ENCODE results near the gene DUSP14. TPM values are rescaled to one million over a fixed set of nuclear protein-coding genes. Genes with fewer than 3 reads are reported as not detected.
"Not testable (repeated sequence)": the region's sequence is repeated elsewhere in the genome, so short reads cannot be mapped to it uniquely, and the experiment has no call there.

The DUSP14 gene, protein sequence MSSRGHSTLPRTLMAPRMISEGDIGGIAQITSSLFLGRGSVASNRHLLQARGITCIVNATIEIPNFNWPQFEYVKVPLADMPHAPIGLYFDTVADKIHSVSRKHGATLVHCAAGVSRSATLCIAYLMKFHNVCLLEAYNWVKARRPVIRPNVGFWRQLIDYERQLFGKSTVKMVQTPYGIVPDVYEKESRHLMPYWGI
- 10 to 100 TPM in 2 of 3 donors, 1 to 10 TPM in 1; 3.2 to 35.1 (median 13.0) TPM for polyA plus RNA-seq

DNA sequence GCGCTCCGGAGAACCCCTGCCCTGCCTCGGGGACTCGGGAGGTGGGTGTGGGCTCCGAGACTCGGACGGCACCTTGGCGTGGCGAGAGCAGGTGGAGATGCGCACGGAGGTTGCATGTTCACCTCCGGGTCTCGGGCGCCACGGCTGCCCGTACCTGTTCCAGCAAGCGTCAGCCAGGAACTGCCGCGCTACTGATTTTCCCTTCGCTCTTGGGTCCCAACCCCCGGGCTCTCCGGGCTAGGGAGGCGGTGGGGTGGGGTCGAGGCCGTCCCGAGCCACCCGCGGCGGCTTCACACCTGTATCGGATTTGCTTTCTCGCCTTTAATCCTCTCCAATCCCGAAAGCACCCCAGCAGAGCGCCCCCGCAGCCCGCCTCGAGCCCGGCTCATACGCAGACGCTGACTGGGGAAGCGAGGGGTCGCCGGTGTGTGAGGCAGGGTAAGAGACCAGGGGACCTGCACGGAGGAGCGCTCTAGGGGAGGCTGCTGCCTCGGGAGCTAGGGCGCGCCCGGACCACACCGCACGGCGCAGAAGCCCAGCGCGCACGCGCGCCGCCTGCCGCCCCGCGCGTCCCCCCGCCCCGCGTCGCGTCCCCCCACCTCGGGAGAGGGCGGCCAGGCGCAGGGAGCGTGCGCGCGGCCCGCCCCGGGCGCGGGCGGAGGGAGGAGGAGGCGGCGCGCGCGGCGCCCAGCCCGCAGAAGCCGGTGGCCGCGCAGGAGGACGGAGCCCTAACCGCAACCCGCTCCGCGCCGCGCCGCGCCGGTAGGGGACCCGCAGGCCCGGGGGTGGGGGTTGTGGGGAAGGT is at the start of gene DUSP14:
TSS of gene DUSP14 (plus strand) at position 695 of the 805 bp plus-strand sequence. CDS start 22,382 bp downstream, outside the sequence.
- H3K27ac ChIP-seq (ENCODE audit: low read depth, low read length): peak within 1 kb of the TSS; percentile 8
- 0 to 1% (median 0%) methylated on average over 56 to 97 of the region's 100 CpGs for WGBS, 3 donors

DNA sequence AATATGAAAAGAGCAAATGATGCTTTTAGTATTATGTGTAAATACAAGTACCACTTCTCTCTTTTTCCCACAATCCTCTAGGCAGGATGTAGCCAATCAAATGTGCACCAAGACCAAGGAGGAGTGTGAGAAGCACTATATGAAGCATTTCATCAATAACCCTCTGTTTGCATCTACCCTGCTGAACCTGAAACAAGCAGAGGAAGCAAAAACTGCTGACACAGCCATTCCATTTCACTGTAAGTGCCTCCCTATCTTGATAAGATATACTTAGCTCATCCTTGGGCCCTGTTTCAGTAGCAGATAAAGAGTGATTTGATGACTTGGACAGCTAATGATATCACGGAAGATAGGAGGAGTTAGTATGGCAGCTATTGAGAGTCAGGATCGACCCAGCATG is 49.3 kb upstream of the DUSP14 start:
- no peak overlapping the region for H3K27ac ChIP-seq (ENCODE audit: low read depth, low read length)
- WGBS, 3 donors: 91 to 96% (median 95%) methylated on average over 2 of the region's 2 CpGs

DNA sequence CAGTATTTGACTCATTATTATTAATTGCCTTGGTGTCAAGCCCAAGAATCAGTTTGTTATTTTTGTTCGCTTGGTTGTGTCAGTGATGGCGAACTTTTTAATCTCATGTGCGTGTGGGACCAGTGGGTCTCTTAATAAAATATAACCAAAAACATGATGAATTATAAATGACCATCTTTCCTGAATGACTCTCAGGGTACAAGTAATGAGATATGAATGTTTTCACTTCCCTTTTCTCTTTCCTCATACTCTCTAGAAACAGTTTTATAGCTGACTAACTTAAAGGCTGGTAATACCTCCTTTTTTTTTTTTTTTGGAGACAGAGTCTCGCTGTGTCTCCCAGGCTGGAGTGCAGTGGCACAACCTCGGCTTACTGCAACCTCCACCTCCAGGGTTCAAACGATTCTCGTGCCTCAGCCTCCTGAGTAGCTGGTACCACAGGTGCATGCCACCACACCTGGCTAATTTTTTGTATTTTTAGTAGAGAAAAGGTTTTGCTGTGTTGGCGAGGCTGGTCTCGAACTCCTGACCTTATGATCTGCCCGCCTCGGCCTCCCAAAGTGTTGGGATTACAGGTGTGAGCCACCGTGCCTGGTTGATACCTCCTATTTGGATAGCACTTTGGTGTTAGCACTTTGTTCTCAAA is 48.2 kb upstream of the DUSP14 start:
- H3K27ac ChIP-seq (ENCODE audit: low read depth, low read length): not testable (repeated sequence)
- 90 to 92% (median 92%) methylated on average over 12 of the region's 12 CpGs for whole genome bisulfite sequencing, 3 donors

DNA sequence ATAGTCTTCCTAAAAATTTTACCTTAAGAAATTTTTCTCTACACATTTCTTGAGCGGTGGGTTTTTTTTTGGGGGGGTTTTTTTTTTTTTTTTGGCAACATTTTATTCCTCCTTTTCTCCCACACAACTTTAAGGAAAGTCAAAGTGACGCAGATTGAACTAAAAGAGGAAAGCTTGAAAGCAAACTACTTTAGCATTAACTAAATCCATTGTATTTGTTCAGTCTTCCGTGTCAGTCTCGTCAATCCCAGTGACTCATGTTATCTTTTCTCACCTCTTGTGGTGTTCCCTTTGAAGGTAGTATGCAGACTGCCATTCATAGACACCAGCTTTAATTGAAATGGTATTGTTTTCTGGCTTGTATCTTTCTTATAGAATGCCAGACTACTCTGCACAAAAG is 43.7 kb upstream of the DUSP14 start:
- 88 to 97% (median 93%) methylated on average over 4 of the region's 4 CpGs for WGBS, 3 donors
- no peak overlapping the region for H3K27ac ChIP-seq (ENCODE audit: low read depth, low read length)

GRCh38 chr17:37447641-37448040 is 42.0 kb upstream of the DUSP14 start:
- 82 to 93% (median 83%) methylated on average over 1 of the region's 1 CpG for whole genome bisulfite sequencing, 3 donors
- no peak overlapping the region for H3K27ac ChIP-seq (ENCODE audit: low read depth, low read length)

DNA sequence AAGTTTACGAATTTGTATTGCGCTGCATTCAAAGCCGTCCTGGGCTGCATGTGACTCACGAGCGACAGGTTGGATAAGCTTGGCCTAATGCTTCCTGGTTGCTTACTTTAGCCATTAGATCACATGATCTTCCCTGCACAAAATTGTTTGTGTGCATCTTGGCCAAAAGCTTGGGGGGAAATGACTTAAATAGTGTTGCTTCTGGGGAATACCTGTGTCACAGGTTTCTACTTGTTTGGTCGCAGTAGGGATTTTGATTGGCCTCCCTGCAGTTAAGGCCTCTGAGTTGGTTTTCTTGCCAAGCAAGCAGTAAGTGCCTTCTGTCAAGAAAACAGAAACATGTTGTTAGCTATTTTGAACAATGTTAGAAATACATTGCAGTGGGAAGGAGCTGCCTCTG is 39.6 kb upstream of the DUSP14 start:
- H3K27ac ChIP-seq (ENCODE audit: low read depth, low read length): no peak overlapping the region
- WGBS, 3 donors: 88 to 97% (median 89%) methylated on average over 6 of the region's 6 CpGs

- H3K27ac ChIP-seq (ENCODE audit: low read depth, low read length): not testable (repeated sequence)
- 56 to 95% (median 81%) methylated on average over 3 of the region's 3 CpGs for WGBS, 3 donors
Measured at GRCh38 chr17:37457801-37458200, 31.9 kb upstream of the DUSP14 start.

DNA sequence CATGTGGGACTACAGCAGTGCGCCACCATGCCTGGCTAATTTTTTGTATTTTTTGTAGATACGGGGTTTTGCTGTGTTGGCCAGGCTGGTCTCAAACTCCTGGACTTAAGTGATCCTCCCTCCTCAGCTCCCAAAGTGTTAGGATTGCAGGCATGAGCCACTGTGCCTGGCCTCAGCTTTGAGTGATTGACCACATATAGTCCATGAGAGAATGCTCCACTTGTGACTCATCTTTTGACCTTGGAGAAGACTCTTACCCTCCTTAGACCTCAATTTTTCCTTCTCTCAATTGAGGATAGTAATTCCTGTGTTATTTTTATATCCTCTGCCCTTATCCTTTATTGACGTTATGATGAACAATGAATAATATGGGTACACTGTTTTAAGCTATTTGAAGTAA is 30.9 kb upstream of the DUSP14 start:
- H3K27ac ChIP-seq (ENCODE audit: low read depth, low read length): no peak overlapping the region
- 91 to 97% (median 96%) methylated on average over 3 of the region's 3 CpGs for WGBS, 3 donors

- WGBS, 3 donors: 83 to 93% (median 89%) methylated on average over 3 of the region's 3 CpGs
- H3K27ac ChIP-seq (ENCODE audit: low read depth, low read length): no peak overlapping the region
Measured at GRCh38 chr17:37461668-37462067, 28.0 kb upstream of the DUSP14 start.

- WGBS, 3 donors: 93 to 98% (median 97%) methylated on average over 5 of the region's 5 CpGs
Measured at GRCh38 chr17:37462492-37462891, 27.2 kb upstream of the DUSP14 start.

DNA sequence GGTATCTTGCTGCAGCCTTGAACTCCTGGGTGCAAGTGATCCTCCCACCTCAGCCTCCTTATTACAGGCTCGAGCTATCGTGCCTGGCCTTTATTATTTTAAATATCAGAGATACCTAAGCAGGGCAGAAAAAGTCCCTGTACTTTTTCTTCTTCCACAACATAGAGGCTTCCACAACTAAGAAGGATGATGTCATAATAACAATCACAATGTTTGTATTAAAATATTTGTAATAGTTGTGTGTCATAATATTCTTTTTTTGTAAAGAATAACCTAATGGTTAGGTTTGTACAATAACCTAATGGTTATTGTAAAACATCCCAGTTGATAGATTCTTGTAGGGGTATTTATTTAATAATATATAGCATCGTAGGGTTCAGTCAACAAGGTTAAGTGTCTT is 26.7 kb upstream of the DUSP14 start:
- WGBS, 3 donors: 94 to 96% (median 95%) methylated on average over 3 of the region's 3 CpGs
- H3K27ac ChIP-seq (ENCODE audit: low read depth, low read length): no peak overlapping the region

More at GRCh38 chr17:37462492-37462891, 27.2 kb upstream of the DUSP14 start:
- no peak overlapping the region for H3K27ac ChIP-seq (ENCODE audit: low read depth, low read length)

DNA sequence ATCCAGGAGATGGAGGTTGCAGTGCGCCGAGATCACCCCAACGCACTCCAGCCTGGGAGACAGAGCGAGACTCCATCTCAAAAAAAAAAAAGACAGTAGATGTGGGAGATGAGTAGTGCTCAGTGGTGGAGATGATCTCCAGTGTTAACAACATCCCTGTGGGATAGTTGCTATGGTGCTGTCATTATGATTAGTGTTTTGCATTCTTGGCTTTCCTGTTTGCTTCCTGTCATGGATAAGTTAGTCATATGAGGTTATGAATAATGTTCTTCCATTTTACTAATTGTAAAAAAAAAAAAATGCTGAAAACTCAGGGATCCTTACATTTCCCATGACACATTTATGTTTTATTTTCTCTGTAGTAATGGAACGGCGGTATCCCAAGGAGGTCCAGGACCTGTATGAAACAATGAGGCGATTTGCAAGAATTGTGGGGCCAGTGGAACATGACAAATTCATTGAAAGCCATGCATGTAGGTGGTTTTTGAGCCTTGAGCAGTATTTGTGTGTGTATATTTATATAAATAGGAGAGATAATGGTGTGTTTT is 24.5 kb upstream of the DUSP14 start:
- WGBS, 3 donors: 89 to 93% (median 90%) methylated on average over 7 of the region's 7 CpGs
- H3K27ac ChIP-seq (ENCODE audit: low read depth, low read length): no peak overlapping the region

- WGBS, 3 donors: 96 to 100% (median 96%) methylated on average over 1 of the region's 1 CpG
- H3K27ac ChIP-seq (ENCODE audit: low read depth, low read length): no peak overlapping the region
Measured at GRCh38 chr17:37466471-37466870, 23.2 kb upstream of the DUSP14 start.

DNA sequence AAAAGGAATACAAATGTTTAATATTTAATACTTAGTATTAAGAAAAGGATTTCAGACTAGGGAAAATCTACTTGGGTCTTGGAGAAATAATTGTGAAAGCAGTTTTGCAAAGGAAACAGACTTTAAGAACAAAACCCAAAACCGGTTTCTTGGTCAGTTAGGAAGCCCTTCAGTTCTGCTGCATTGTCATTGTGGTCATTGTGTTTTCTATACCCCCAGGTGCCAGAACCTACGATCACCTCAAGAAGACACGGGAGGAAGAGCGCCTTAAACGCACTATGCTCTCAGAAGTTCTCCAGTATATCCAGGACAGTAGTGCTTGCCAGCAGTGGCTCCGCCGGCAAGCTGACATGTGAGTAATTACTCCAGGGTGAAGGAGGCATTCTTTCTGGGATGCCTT is 19.5 kb upstream of the DUSP14 start:
- H3K27ac ChIP-seq (ENCODE audit: low read depth, low read length): no peak overlapping the region
- WGBS, 3 donors: 65 to 88% (median 66%) methylated on average over 7 of the region's 7 CpGs

DNA sequence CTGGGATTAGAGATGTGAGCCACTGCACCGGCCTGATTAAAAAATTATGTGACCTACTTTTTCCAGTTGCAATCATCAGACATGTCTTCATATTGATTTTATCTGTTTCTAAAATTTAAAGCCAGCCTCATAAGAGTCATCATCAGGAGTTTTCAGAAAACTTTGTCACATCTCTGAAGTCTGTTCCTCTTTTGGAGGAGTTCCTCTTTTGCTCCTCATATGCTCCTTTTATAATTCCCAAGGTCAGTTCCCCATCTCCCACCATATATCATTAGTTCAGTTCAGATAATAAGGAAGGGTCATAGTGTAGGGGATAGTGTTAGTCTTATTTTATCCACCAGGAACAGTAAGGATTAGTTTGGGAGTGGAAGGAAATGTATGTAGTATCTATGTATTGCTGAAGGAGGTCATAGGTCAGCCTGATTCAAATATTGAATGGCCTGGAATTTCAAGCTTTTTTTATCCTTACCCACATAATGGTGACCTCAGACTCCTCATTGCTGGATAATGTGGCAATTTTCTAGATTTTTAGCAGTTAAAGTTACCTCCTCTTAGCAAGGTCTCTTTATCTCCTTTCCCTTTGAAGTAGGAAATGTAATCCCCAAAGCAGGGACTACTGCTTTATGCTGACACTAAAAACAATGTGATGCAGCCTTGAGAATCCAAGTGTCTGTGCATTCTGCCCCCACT is 13.8 kb upstream of the DUSP14 start:
- no peak overlapping the region for H3K27ac ChIP-seq (ENCODE audit: low read depth, low read length)
- 76 to 100% (median 97%) methylated on average over 1 of the region's 1 CpG for WGBS, 3 donors

DNA sequence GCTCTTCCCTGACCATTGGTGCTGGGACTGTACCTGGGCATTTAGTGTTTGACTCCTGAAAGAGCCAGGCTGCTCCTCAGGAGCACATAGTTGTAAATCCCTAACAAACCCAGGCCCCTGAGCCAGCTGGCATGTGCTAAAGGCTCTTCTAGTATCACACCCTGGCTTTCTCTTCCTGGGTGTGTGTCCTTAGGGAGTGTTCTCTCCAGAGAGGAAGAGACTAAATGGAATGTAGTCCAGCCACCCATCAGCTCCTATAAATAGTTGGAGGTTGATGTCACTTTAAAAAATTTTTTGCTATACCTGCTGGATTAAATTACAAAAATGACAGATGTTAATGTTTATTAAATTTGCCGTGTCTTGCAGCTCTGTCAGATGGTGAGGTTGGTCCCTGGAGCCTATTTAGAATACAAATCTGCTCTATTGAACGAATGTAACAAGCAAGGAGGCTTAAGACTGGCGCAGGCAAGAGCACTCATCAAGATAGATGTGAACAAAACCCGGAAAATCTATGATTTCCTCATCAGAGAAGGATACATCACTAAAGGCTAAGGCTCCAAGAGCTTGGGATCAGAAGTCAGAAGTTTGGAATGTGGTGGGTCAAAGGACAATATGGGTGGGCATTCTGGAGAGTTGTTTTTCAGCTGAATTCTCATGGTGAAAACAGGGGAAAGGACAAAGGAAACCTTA is 13.1 kb upstream of the DUSP14 start:
- no peak overlapping the region for H3K27ac ChIP-seq (ENCODE audit: low read depth, low read length)

DNA sequence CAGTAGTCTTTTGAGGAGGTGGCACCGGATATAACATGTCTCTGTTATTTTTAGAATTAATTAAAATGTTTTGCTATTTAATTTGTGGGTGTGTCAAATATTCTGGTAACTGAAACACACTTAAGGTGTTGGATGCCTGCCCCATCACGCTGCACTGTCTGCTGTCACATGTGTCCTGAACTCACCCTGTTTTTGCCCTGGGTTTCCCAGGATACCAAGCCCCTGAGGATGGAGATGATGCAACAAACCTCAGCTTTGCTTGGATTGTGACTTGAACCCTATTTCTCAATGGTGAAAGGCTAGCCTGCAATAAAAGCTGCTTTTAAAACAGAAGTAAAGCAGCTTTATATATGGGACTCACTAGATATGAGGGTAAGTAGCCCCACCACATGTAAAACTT is 11.5 kb upstream of the DUSP14 start:
- no peak overlapping the region for H3K27ac ChIP-seq (ENCODE audit: low read depth, low read length)
- 51 to 80% (median 60%) methylated on average over 2 of the region's 2 CpGs for WGBS, 3 donors

More for the DNA sequence above, 13.1 kb upstream of the DUSP14 start:
- WGBS, 3 donors: 63 to 77% (median 67%) methylated on average over 4 of the region's 4 CpGs

GRCh38 chr17:37479025-37479424 is 10.7 kb upstream of the DUSP14 start:
- H3K27ac ChIP-seq (ENCODE audit: low read depth, low read length): no peak overlapping the region
- 88 to 93% (median 89%) methylated on average over 1 of the region's 1 CpG for WGBS, 3 donors
